Erythroblast (primary cell): ENCODE data around the gene FN3KRP.

Source experiments
- GATA1 ChIP-seq: IDR thresholded peaks from 2 replicates; pipeline ENCODE4 v1.6.1; 2011; ENCODE audit warnings: low read depth, mild to moderate bottlenecking, control low read depth, low read length, moderate library complexity
- POLR2A ChIP-seq: IDR thresholded peaks from 2 replicates; pipeline ENCODE4 v1.6.1; 2011; ENCODE audit warnings: mild to moderate bottlenecking, low read length

DNA sequence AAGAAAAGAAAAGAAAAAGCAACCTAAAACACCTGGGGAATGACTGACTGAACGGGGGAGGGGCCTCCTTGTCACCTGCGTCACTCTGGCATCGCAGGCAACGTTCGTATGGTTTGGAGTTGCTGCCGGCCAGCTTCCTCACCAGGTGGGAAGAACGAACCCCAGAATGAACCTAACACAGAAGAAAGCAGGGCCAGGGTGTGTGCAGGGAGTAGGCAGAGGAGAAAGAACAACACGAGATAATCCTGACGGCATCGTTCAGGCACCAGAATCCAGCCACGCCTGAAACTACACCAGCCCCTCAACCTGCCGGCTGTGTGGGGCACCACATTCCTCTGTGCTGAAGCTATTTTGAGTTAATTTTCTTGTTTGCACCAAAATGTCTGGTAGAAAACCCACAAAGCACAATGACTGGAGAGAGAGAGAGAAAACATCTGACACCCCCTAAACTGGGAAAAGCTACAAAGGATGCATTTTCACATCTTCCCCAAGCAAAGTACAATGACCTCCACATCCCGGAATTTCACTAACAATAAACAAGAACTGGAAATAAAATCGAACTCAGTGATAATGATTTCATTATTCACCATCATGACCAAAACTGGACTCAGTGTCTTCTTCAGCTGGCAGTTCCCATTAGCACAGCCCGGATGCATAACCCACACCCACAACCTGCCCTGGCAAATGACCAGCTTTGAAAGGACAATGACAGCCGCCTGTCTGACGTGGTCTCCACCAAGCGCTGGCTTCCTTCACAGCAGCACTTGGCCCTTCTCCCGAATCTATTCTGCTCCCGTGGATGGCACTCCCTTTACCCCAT, 41.6 kb upstream of the FN3KRP start:
- TF ChIP-seq POLR2A (no peak), GATA1 (no peak)
